ENCODE data around the gene CASP9.
"Not testable (repeated sequence)": the region's sequence is repeated elsewhere in the genome, so short reads cannot be mapped to it uniquely, and the experiment has no call there.

DNA sequence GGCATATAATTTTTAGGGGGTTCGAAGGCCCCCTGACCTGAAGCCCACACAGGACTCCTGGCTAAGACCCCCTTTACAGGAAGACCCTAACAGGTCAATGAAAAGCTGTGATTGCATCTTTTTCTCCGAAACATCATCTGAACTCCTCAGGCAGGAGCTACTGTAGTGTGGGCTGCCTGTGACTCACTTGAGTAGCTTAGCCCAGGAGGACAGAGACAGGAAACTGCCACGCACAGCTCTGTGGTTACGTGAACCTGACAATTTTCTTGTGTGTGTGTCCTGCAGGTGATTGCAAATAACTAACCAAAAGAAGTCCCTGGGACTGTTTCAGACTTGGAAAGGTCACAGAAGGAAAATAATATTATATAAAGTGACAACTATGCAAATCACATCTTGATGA is 33.0 kb downstream of the CASP9 start:
- TF ChIP-seq, protein P1, sequence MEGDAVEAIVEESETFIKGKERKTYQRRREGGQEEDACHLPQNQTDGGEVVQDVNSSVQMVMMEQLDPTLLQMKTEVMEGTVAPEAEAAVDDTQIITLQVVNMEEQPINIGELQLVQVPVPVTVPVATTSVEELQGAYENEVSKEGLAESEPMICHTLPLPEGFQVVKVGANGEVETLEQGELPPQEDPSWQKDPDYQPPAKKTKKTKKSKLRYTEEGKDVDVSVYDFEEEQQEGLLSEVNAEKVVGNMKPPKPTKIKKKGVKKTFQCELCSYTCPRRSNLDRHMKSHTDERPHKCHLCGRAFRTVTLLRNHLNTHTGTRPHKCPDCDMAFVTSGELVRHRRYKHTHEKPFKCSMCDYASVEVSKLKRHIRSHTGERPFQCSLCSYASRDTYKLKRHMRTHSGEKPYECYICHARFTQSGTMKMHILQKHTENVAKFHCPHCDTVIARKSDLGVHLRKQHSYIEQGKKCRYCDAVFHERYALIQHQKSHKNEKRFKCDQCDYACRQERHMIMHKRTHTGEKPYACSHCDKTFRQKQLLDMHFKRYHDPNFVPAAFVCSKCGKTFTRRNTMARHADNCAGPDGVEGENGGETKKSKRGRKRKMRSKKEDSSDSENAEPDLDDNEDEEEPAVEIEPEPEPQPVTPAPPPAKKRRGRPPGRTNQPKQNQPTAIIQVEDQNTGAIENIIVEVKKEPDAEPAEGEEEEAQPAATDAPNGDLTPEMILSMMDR (conservative IDR thresholded peaks at IDR 0.05 in 1 of 2, IDR thresholded peaks at IDR 0.05 in 1 of 2; ENCODE audit: extremely low read depth in 1 of 2, insufficient read depth in 1 of 2, low read depth in 1 of 2, low read length in 2 of 2): not testable (repeated sequence)
- not testable (repeated sequence) for TF ChIP-seq EZH2 (IDR thresholded peaks at IDR 0.05; ENCODE audit: borderline replicate concordance, low read length)

Data from mammary epithelial cell (primary cell).